Stimulated activated CD8-positive, alpha-beta memory T cell treated with anti-CD3 and anti-CD28 coated beads, Interleukin-15, amount 100 ng/mL, for 48 hours (primary cell): Measurements from ENCODE around the gene GPR156.
"Not testable (repeated sequence)": the region's sequence is repeated elsewhere in the genome, so short reads cannot be mapped to it uniquely, and the experiment has no call there.

Experiments
- DNase-seq, 2 donors: peaks; one replicate each; pipeline ENCODE4 v3.0.0-alpha.2; 2020; ENCODE audit warnings: low read depth in 2 of 2

The GPR156 gene

DNA sequence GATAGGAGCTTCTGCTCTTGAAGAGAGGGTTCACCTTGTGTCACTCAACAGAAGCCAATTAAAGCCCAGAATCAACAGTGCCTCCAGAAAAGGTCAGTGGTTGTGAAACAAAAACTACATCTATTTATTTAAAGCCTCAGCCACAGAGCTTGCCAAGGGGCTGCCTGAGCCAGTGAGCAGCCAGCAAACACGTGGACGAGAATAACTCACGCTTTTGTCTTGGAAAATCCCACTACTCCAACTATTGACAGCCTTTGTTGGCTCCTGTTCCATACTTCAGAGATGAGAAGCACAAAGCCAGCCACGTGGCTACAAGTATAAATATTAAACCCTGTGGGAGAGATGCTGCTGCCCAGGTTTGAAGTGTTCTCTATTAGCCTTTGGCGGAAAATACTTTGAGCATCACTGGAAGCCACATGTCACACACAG is 10.3 kb downstream of the GPR156 start:
- DNase-seq = no peak

DNA sequence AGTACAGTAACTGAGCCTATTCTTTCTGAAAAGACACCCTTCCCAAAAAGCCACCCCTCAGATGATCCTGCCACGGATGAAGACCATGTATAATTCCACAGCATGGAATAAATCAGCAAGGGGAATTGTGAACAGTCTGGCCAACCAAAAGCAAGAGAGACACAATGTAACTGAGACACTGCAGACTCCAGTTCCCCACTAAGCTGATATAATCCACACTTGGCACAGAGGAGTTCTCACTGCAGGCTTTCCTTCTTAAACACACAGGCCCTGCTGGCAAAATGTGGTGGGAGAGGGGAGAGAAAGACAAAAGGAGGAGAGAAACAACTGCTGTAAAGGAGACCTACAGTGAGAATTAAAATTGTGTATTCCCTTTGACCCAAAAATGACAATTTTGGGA is 12.7 kb downstream of the GPR156 start:
- no peak for DNase-seq

DNA sequence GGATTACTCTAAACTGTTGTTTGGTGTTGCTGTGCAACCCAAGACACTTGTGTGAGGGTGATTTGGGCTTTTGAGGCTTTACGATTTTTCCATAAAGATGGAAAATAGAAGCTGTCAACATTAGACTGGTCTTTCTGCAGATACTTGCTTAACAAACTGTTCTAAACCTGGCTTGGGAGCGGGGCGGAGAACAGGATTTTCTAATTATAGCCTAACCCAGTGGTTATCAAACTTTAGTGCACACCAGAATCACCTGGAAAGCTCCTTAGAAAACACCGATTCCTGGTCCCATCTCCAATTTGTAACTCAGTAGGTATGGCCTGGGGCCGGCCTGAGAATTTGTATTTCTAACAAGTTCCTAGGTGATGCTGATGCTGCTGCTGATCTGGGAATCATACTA is 19.0 kb downstream of the GPR156 start:
- no peak for DNase-seq

DNA sequence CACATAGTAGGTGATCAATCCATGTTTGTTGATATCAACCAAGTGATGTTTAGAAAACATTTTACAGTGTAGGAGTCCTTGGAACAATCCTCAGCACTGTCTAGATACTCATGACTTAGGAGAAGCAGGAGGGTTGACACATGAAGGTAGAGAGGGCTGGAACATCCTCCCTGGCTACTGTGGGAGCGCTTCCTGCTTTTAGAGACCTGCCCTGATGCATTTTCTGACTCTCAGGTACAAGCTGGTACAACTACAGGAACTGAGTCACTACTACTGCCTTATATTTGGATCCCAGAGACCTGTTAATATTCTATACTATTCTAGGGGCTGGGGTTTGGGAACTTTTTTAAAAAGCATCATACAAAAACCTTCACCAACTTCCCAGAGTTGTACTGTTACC is 20.1 kb downstream of the GPR156 start:
- DNase-seq = no peak

DNA sequence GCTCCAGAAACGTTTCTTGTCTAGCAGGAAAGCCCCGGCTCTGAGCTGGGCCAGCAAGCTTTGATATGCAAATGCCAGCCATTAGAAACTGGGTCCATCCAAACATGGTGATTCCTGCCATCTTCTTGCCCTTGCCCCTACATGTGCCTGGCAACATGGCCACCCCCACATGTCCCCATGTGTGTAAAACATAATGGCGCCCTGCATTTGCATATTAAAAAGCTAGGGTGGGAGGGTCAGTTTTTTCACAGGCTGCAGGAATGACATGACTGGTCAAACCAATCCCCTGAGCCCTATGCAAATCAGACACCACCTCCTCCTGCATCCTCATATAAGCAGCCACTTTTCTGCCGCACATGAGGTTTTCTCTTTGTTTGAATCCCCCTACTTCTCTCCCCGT is 21.2 kb downstream of the GPR156 start:
- DNase-seq = no peak

DNA sequence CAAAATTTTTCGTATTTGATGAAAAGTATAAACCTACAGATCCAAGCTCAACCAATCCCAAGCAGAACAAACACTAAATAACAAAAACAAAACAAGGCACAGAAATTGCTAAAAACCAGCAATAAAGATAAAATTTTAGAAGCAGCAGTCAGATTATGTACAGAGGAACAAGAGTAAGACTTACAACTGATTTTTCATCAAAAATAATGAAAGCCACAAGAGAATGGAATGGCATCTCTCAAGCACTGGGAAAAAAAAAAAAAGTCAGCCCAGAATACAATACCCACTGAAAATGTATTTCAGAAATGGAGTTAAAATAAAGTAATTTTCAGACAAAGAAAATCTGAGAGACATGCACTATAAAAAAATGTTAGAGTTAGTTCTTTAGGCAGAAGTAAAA is 27.0 kb downstream of the GPR156 start:
- DNase-seq = no peak

DNA sequence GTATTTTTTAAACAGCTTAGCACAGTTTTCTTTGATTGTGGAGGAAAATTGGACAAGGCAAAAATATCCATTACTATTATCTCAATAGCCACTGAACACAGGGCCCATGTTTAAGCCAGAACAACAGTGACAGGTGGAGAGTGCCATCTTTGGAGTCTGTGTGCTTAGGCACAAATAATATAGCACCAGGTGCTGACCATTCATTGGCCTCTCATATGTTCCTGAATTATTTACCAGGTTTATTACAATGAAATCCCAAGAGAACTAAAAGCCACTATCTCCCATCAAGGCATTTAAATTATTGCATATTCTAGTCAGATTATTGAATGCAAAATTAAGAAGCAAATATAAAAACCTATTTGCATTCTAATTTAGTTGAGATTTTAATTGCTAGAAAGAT is 39.6 kb downstream of the GPR156 start:
- no peak for DNase-seq

DNA sequence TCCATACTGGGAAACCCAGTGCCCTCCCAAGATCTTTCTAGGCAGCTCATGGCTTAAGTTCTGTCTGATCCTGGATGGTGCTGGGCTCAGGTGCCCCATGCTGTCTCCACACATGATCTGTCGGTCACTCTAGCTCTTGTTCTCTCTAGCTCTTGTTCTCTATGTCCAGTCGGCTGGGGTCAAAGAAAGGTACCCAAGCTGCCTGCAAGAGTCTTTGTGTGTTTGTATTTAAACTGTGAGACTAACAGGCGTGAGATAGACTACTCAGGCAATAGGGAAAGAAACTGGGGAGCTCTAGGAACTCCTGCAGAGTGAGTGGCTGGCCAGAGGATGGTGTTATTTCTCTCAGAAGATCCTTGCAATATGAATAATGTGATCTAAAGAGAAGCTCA is 40.2 kb downstream of the GPR156 start:
- DNase-seq = no peak

DNA sequence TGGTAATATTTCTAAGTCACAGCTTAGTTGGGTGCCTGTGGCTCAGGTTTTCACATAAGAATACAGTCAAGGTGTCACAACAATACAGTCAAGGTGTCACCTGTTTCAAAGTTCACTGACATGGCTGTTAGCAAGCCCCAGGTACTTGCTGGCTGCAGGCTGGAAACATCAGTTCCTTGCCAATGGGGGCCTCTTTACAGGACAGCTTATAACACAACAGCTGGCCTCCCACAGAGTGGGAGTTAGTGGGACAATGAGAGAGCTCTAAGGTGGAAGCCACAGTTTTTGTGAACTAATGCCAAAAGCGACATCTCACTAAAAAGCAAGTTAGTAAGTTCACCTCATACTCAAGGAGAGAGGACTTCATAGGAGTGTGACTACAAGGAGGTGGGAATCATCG is 45.4 kb downstream of the GPR156 start:
- no peak for DNase-seq

DNA sequence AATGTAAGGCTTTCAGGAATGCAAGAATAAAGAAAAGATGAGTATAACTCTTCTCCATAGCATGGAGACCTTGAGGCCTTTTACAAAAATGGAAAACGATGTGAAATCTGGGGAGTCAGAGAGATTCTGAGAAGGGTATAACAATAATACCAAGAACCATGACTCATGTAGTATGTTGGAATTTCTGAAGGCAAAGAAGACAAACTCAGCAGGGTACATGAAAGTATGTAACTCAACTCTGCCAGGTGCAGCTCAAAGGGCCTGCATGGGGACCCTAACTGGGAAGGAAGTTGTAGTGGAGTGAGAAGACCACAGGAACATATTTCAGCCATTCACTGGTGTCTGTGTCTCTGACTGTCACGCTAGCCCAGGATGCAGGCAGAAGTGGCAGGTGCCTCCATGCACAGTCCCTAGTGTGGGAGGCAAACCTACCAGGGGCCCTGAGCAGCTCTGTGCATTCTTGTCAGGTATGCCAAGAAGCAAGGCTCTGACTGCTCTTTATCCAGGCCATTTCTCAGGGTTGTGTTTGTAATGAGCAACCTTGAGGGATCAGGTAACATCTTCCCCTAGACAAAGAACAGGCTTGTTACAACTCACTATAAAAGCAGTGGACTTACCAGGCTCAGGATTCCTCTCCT is 57.2 kb downstream of the GPR156 start:
- no peak for DNase-seq

DNA sequence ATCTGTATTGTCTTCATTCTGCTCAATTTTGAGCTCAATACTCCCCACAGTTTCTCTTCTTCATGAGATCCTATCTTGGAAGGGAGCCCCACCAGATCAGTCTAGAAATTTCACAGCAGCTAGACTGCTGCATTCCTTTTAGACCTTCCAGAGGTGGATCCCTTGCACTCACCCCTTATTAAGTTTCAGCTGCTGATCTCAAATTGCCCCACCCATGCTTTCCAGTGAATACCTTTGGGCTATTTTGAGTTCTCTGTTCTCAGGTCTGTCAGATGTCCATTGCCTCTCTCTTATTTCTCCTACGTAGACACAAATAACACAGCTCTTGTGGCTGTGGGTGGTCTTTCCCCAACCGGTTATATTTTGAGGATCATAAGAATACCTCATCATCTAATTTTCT is 60.8 kb downstream of the GPR156 start:
- DNase-seq = no peak

DNA sequence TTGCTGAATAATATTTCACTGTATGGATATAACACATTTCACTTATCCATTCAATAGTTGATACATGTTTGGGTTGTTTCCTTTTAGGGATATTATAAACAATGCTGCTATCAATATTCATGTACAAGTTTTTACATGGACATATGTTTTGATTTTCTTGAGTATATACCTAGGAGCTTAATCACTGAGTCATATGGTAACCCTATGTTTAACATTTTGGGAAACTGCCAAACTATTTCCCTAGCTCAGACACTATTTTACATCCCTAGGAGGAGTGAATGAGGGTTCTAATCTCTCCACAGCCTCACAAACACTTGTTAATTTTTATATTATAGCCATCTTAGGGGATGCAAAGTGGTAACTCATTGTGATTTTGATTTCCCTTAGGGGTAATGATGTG is 66.0 kb downstream of the GPR156 start:
- DNase-seq = no peak

DNA sequence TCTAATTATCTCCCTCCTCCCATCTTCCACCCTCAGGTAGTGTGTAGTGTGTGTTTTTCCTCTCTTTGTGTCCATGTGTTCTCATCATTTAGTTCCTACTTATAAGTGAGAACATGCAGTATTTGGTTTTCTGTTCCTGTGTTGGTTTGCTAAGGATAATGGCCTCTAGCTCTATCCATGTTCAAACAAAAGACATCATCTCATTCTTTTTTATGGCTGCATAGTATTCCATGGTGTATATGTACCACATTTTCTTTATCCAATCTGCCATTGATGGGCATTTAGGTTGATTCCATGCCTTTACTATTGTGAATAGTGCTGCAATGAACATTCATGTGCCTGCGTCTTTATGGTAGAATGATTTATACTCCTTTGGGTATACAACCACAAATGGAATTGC is 68.4 kb downstream of the GPR156 start:
- DNase-seq = not testable (repeated sequence)

DNA sequence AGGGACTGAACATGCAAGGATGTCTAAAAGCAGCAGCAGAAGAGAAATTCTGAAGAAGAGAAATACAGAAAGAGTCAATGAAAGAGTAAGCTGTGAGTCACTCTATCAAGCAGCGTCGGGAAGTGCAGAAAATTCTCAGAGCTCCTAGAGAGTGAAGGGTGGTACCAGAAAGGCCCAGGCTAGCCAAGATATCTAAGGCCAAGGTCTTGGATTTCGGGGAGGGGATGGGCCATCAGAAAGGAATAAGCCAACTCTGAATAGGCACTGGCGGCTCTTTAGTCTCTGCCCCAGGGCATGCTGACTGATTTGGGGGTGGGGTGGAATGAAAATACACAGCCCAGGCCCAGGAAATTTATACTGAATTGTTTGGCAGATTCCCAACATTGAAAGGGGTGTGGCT is 70.8 kb downstream of the GPR156 start:
- DNase-seq = no peak

DNA sequence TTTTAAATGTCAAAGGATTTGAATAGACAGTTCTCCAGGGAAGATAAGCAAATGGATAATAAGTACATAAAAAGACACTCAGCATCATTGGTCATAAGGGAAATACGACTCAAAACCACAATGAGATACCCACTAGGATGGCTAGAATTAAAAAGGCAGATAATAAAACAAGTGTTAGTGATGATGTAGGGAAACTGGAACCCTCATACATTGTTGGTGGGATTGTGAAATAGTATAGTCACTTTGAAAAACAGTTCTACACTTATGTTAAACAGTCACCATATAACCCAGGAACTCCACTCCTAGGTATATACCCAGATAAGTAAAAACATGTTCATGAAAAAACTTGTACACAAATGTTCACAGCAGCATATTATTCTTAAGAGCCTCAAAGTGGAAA is 72.5 kb downstream of the GPR156 start:
- DNase-seq = no peak

DNA sequence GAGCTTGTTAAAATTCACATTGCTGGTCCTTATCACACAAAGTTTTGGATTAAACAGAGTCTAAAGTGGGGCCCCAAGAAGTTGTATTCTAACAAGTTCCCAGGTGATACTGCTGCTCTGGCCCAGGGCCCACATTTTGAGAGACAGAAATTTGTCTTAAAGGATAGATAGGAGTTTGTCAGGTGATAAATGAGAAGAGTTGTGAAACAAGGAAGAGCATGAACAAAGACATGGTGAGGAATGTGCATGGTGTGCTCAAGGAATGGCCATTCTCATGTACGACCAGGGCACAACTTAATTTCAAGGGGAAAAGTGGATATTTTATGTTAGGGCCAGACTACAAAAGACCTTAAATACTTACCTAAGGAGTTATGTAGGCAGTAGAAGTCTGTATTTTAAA is 75.6 kb downstream of the GPR156 start:
- DNase-seq = no peak

DNA sequence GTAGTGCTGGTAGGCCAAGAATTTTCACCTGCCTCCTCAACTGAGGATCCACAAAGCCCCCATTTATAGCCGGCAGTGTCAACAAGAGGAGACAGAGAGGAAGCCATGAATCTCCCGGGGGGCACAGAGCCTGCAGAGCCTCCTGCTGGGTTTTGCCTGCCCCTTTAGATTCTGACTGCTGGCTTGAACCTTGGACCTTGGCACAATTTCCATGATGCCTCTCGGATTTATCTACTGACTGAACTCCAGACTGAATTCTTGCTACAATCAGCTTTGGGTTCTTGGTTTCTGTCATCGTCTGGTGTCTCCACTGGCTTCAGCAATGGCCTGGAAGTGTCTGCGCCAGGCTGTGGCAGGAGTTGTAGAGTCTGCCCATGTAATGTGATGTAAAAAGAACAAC is 80.7 kb downstream of the GPR156 start:
- DNase-seq = no peak

DNA sequence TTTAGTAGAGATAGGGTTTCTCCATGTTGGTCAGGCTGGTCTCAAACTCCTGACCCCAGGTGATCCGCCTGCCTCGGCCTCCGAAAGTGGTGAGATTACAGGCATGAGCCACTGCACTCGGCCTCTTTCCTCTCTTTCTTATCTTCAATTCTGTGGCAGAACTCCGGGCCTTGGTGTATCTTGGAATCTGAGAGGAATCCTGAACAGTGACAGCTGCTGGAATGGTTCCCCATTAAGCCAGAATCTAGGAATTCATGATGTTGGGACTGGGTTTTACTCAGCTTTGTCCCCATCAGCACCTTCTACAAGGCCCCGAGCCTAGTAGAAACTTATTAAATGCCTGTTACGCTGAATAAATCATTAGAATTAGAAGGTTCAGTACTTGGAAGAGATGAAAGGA is 81.4 kb downstream of the GPR156 start:
- no peak for DNase-seq

DNA sequence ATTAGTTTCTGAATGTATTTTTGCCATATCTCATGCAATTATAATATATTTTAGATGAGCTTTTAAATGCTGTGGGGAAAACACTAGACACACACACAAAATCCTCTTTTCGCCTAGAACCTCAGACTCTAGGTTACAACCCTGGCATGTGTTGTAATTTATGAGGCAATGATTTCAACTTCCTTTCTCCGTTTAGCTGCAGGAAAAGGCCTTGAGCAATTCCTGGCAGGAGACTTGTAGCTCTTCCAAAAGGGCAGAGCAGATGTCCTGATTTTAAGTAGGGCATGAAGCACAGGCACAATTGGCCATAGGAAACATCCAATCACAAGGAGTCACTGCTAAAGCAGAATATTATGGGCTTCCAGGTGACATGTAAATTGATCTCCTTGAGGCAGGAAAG is 82.0 kb downstream of the GPR156 start:
- DNase-seq = no peak

DNA sequence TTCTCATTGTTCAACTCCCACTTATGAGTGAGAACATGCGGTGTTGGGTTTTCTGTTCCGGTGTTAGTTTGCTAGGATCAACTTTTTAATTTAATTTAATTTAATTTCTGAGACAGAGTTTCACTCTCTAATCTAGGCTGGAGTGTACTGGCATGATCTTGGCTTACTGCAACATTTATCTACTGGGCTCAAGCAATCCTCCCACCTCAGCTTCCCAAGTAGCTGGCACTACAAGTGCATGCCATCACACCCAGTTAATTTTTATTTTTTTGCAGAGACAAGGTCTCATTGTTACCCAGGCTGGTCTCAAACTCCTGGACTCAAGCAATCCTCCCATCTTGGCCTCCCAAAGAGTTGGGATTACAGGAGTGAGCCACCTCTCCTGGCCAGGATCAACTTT is 82.7 kb downstream of the GPR156 start:
- DNase-seq = no peak

DNA sequence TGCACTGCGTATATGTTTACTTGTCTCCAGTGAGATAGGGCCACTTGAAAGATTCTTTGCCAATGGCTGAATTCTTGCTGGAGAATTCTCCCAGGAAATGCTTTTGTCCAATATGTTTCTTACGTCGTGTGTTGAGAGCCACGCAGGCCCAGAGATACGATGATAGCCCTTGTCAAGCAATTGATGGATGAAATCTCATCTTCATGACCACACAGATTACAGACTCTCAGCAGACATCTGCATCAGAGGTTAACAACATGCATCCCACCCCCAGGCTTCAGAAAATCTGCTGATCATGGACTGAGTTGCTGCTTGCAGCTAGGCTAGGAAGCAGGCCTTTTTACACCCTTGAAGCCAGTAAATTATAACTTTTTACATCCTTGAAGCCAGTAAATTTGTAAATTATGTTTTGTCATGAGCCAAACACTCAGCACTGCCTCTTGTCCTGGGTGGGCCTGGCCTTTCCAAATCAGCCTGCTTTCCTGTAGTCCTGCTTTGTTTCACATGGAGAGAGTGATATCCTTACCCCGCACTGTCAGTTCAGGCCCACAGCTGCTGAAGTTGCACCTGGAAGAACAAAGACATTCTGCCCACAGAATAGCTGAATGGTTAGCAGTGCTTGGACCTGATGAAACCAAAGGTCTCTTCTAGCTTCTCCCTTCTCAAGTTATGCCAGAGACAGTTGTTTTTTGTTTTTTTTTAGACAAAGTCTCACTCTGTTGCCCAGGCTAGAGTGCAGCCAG is 84.4 kb downstream of the GPR156 start:
- DNase-seq = no peak

DNA sequence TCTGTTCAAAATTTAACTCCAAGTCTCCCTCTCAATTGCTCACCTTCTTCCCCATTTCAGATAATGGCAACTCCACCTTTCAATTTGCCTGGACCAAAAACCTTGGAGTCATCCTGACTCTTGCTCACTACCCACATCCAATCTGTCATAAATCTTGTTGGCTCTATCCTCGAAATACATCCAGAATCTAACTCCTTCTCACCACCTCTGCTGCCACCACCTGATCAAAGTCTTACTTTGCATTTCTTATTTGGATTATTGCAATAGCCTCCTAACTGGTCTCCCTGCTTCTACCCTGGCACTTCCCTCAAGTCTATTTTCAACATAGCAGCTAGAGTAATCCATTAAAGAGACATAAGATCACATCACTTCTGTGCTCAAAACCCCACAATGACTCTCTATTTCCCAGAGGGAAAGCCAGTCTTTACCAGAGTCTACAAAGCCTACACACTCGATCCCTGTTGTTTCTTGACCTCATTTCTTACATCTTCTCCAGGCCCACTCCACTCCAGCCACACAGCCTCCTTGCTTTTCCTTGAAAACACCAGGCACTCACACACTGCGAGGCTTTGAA is 86.6 kb downstream of the GPR156 start:
- no peak for DNase-seq

DNA sequence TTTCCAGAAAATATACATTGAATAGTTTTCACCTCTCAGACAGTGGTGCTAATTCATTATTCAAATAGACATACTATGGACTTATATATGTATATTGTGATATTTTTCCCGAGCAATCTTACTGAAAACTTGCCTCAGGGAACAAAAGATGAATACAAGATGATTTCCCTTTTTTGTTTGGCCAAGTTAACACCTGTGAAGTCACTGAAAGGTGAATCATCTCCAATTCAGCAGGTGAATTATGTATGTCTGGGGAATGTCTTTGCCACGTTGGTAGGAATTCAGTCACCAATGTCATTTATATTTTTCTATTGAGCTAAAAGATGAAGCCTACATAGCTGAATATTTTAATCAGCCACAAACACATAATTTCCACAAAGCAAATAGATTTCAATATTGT is 88.2 kb downstream of the GPR156 start:
- no peak for DNase-seq

DNA sequence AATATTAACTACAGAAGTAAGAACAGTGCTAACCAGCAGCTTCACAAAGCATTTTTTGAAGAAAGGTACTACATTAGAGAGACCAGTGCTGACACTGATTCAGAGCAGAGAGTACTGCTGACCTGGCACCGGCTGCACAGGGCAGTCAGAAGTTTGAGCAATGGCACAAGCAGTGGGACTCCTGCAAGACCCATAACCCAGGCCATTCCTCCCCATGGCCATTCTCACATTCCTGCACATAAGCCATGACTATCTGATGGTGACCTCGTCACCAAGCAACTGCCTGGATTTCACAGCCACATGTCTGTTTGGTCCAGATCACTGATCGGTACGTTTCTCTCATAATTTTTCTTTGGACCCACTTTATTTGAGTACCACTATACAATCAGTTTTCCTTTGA is 88.7 kb downstream of the GPR156 start:
- no peak for DNase-seq
